LNCaP clone FGC (cell line): ENCODE data around the gene TRDMT1.

Source experiments
- DNase-seq: peaks from one replicate; pipeline ENCODE4 v3.0.0-alpha.2; 2011; ENCODE audit warnings: low read depth
- H3K4me3 ChIP-seq: 2 replicates; pipeline ENCODE4 v1.5.1; 2011; ENCODE audit warnings: mild to moderate bottlenecking, low read depth, low read length, control low read depth
- CTCF ChIP-seq: IDR thresholded peaks from 2 replicates; pipeline ENCODE4 v1.5.1; 2012; ENCODE audit warnings: mild to moderate bottlenecking; ENCODE audit not compliant: control insufficient read depth, insufficient read depth; ENCODE audit errors: extremely low read depth

The TRDMT1 gene

GRCh38 chr10:17241611-17242333, 40.3 kb upstream of the TRDMT1 start:
- no peak for DNase-seq

DNA sequence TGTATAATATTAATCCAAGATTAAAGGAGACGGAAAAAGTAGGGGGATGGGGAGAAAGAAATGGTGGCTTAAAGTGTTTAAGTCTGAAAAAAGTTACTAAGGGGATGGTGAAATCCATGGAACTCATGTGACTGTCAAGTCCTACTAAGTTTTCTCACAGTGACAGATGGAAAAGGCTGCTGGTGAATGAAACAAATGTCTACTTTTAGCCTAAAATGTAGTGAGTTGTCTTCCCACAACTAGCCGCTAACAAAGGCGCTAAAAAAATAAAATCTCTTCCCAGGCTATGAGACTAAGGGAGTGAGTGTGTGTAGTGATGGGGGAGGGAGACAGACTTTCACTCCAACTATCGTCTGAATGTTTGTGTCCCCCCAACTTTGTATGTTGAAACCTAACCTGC, 39.1 kb upstream of the TRDMT1 start:
- TF ChIP-seq CTCF: no peak

More at GRCh38 chr10:17241611-17242333, 40.3 kb upstream of the TRDMT1 start:
- no peak overlapping the region for H3K4me3 ChIP-seq
- TF ChIP-seq CTCF: no peak

DNA sequence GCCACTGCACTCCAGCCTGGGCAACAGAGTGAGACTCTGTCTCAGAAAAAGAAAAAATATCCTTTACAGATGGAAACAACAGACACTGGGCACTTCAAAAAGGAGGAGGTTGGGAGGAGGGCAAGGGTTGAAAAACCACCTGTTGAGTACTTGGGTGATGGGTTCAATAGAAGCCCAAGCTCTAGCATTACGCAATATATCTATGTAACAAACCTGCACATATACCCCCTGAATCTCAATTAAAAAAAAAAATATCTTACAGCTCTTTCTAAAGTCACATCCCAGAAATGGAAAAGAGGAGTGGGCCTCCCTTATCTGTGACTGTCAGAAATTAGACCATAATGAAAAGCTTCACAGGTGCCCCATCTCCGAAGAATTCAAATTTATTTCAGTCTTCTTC, 38.6 kb upstream of the TRDMT1 start:
- TF ChIP-seq CTCF: no peak
- no peak overlapping the region for H3K4me3 ChIP-seq
- DNase-seq: no peak

More for the DNA sequence above, 39.1 kb upstream of the TRDMT1 start:
- no peak overlapping the region for H3K4me3 ChIP-seq
- no peak for DNase-seq

DNA sequence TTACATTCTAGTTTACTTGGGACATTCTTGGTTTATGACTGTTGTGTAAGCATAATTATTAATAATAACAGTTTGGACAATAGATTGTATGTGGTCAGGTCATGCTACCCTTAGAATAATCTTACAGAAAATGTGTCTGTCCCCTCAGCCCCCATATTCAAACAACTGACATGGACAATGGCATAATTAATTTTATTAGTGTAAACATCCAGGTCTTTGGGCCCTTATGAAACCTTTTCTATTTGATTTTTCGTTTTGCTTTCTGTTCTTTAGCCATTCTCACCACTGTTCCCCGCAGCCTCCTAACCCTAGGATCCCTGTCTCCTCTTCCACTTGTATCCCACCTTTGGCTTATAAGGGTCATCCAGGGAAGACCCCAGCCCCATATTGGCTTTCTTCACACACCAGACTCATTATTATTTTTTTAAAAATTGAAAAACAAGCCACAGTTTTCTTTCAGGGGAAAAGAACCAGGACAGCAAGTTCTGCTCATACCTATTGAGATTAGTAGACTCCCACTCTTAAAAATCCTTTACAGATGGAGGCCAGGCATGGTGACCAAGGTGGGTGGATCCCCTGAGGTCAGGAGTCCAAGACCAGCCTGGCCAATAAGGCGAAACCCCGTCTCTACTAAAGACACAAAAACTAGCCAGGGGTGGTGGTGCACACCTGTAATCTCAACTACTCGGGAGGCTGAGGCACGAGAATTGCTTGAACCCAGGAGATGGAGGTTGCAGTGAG, 38.0 kb upstream of the TRDMT1 start:
- H3K4me3 ChIP-seq: no peak overlapping the region
- no peak for TF ChIP-seq CTCF
- no peak for DNase-seq

DNA sequence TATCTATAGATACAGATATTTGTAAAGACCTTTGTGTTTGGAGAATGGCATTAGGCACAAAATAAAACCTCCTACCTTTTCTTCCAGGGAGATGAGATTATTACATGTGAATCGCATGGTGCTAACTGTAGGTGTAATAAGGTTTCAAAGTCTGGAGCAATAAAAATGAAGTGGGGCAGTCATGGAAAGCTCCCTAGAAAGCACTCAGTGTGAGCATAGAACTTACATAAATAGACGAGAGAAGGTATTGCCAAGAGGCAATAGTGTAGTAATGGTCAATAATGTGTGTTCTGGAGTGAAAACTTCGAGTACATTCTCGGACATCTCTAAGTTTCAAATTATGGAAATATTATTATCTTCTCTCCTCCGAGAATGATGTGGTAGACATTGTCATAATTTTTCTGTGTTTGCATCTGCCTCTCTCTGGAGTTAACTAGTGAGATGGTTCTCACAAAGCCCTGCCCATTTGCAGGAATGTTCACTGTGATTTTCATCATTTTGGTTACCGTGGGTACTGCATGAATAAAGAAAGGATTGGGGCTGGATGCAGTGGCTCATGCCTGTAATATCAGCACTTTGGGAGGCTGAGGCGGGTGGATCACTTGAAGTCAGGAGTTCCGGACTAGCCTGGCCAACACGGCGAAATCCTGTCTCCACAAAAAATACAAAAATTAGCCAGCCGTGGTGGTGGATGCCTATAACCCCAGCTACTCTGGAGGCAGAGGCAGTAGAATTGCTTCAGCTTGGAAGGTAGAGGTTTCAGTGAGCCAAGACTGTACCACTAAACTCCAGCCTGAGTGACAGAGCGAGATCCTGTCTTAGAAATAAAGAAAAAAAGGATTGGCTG, 37.2 kb upstream of the TRDMT1 start:
- TF ChIP-seq CTCF: no peak
- H3K4me3 ChIP-seq: no peak overlapping the region
- DNase-seq: no peak

- no peak for DNase-seq
- H3K4me3 ChIP-seq: no peak overlapping the region
- no peak for TF ChIP-seq CTCF
These were observed 36.5 kb upstream of the TRDMT1 start for GRCh38 chr10:17237915-17238444.
